ENCODE data around the gene STPG2.
"Not testable (repeated sequence)": the region's sequence is repeated elsewhere in the genome, so short reads cannot be mapped to it uniquely, and the experiment has no call there.

The STPG2 gene

DNA sequence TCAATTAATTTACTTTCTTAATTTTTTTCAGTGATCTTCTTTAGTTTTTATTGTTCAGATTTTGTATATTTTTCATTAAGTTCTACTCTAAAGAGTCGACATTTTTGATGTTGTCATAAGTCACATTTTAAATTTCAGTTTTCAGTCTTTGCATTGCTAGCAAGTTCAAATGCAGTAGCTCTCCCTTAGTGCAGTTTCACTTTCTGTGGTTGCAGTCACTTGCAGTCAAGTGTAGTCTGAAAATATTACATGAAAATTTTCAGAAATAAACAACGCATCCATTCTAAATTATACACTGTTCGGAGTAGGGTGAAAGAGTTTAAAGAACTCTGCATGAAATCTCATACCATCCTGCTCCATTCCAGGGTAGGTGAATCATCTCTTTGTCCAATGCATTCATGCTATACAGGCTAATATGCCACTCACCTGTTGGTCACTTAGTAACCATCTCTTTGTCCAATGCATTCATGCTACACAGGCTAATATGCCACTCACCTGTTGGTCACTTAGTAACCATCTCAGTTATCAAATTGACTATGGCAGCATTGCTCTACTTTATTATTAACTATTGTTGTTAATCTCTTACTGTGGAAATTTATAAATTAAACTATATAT is 356.9 kb downstream of the STPG2 start:
- DNase-seq (ENCODE audit: low spot score) = no peak

DNA sequence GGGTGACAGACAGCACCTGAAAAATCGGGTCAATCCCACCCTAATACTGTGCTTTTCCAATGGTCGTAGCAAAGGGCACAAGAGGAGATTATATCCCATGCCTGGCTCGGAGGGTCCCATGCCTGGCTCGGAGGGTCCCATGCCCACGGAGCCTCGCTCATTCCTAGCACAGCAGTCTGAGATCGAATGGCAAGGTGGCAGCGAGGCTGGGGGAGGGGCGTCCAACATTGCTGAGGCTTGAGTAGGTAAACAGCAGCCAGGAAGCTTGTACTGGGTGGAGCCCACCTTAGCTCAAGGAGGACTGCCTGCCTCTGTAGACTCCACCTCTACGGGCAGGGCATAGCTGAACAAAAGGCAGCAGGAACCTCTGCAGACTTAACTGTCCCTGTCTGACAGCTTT is 365.1 kb downstream of the STPG2 start:
- DNase-seq (ENCODE audit: low spot score) = no peak

DNA sequence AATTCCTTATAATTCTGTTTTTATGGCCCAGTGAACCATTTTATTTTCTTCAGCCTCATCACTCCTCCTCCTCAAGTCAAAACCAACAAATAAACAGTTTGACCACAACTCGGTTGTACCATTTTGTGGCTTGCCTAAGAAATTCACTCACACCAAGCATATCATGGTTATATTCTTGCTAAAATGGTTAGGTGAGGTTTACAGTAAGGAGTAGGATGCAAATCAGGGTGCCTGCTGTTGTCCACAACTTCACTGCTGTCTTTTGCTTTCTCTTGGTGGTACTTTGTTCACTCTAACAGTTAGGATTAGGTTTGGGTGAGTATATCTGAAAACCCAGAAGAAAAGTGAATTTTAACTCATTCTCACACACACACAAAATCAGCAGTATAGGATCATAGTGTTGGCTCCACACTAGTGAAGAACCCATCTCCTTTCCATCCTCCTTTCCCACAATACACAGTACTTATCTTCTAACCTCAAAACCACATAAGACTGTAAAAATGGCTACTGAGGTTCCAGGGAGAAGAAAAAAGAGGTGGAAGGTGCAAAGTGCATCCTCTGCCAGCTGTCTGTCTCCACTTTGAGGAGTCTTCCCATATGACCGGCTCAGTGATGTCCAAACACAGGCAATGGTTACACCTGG is 368.8 kb downstream of the STPG2 start:
- DNase-seq (ENCODE audit: low spot score) = no peak

DNA sequence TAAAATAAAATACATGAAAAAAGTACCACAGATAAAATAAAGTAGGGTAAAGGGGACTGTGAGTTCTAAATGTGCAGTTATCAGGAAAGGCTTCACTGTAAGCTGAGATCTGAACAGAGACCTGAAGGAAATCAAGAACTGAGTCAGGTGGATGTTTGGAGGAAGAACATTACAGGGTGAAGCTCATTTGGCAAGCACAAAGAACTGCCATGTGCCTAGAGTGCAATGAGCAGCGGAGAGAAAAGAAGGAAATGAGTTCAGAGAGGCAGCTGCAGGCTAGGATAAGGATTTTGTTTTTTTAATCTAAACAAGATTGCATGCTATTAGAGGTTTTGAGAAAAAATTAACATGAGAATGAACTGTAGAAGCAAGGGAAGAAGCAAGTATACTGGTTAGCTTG is 373.1 kb downstream of the STPG2 start:
- no peak for DNase-seq (ENCODE audit: low spot score)

DNA sequence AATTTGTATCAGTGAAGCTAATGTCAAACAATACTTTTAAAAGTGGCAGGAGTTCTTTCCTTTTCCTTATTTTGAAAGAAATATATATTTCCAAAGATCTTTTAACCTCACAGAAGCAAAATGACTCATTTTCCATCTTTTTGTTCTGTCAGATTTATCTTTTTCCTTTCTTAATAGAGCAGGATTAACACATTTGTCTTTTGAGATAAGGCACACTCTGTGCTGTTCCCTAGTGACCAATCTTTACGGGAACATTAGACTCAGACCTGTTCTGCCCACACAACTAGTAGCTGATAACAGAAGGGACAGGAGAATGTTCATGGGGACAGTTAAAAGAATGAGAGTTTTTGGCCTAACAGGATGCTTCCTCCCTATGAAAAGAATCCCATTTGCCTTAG is 381.2 kb downstream of the STPG2 start:
- no peak for DNase-seq (ENCODE audit: low spot score)

DNA sequence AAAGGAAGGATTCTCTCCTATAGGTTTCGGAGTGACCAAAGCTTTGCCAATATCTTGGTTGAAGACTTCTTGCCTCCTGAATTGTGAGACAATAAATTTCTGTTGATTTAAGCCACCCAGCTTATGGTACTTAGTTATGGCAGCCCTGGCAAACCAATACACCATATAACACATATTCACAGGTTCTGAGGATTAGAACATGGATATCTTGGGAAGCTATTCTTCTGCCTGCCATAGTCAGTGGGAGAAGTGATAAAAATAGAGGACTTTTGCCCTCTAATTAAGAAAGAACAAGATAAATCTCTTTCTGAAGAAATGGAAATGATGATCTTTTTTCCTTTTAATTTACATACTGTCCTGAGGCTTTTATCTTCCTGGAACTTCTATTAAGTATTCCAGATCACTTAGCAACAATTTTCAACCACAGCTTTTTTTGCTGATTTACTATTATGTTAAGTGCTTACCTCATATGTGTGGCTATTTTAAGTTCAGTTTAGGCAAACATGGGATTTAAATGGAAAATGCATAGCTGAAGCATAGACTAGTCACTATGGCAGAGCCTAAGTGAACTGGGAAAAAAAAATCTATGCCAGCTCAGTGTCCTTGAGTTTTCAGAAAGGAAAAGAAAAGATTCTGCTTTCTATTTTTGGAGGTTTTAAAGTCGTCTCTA is 381.7 kb downstream of the STPG2 start:
- DNase-seq (ENCODE audit: low spot score) = no peak

DNA sequence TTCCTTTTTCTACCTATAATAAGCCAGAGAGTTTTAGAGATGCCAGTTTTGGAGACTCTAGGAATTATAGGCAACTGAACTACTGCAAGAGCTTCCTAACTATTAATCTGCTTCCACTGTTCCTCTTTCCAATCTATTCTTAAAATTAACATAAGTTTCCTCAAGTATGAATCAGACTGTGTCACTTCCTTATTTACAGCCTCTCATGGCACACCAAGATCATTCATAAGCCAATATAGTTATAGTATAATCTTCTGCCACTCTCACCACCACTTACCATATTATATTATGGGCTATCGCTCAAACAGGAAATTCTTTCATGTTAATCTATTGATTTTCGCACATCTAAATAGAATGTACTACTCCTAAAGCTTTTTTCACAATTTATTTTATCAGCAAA is 383.5 kb downstream of the STPG2 start:
- no peak for DNase-seq (ENCODE audit: low spot score)

DNA sequence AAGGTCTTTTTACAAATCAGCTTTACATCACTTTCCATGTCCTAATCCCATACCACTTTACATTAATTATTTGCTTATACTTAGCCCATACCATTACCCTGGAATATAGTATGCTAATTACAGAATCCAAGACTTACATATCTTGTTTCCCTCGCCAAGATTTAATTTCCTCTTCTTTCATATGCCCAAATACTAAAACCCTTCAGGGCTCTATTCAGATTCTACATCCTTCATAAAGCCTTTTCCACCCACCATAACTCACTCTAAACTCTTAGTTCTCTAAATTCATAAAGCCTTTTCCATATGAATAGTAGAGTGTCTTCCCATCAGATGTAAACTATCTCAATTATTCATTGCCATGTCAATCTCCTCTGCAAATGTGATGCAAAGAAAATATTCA is 390.7 kb downstream of the STPG2 start:
- DNase-seq (ENCODE audit: low spot score) = no peak

DNA sequence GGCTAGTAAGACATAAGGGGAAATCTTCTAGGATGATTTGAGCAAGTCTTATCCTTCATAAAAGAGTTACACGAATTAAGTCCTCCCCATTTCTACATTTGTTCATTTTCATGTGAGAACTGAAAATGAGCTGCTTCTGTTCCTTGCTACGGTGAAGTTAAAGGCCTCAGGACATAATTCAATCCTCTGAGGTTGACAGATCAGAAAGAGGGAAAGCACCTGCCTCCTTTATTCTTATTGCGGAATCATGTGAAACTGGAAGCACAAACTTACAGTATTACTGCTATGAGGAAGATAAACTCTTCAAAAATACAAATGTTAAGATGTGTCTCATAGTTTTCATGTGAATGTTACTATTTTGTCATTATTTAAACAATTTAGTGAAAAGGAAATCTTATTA is 395.3 kb downstream of the STPG2 start:
- no peak for DNase-seq (ENCODE audit: low spot score)

DNA sequence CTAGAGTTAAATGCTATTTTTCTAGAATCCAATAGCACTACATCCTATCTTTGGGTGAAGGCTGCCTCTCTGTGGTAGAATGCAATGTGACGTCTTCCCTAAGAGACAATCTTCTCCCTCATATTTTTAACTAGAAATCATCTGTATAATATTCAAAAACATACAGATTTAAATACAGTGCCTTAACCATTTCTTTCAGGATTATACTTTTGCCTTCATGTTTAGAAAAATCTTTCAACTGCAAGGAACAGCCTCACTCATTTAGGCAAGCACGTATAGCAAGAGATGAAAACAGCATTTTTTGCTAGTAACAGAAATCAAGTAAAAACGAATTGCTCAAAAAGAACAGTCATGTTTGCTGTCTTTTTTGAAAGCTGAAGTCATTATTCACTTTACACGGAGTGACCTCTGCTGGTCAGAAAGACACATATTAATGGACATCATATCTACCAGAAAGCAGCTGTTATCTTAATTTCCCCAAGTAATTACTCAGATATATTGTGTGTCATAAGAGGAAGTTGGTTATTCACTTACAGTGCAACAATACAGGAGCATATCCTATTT is 422.3 kb downstream of the STPG2 start:
- no peak for DNase-seq (ENCODE audit: low spot score)

DNA sequence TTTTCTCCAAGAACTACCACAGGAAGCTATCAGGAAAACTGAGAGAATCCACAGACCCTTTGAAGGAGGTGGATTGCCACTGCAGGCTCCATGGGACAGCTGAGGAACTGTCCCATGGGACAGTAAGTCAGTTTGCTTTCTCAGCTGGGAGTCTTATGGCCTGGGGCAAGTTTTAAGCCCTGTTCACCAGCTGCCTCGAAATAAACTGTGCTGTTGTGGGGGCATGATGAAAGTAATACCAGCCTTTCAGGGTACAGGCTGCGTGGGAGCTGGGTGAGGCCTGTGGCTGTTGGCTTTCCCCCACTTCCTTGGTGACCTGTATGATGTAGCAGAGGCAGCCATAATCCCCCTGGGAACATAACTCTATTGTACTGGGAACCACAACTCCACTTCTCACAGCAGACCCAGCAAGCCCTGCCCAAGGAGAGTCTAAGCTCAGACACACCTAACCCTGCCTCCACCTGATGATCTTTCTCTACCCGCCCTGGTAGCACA is 452.1 kb downstream of the STPG2 start:
- no peak for DNase-seq (ENCODE audit: low spot score)

DNA sequence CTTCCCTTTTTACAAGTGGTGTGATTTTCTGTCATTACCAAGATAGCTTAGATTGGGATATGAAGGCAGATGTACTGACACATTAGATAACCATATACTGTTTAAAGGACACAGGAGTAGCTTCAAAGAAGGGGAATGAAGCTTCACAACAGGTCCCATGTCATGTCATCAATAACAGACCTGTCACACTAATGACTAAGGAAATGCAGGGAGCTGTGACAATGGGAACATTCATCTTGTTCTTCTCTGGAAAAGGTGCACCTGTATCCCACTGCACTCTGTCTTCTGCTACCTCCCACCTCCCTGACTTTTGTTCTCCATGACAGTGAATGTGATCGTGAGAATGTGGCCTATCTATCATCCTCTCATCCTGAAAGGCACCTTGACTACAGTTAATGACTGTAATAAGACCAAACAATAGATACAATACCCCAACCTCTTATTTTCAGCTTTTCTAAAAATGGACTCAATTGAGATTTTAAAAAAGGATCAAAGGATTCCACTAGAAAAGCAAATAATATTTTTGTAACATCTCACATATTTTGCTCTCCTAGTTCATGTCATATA is 472.5 kb downstream of the STPG2 start:
- DNase-seq (ENCODE audit: low spot score) = no peak

DNA sequence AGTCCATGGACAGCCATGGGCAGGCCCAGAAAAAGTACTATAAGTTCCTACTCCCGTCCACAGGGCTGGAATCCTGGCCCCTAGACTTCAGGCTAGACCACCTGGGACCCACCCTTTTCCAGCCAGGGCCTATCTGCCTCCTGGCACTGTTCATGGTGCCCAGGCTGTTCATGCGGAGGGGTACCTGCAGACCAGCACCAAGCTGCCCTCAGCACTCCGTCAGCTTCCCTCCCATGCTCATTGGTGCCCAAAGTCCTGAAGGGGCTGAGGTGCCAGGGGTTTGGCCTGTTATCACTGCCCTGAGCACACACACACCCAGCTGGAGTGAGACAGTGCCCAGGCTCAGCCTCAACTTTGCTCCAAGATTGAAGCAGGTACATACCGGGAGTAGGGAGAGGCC is 477.7 kb downstream of the STPG2 start:
- no peak for DNase-seq (ENCODE audit: low spot score)

DNA sequence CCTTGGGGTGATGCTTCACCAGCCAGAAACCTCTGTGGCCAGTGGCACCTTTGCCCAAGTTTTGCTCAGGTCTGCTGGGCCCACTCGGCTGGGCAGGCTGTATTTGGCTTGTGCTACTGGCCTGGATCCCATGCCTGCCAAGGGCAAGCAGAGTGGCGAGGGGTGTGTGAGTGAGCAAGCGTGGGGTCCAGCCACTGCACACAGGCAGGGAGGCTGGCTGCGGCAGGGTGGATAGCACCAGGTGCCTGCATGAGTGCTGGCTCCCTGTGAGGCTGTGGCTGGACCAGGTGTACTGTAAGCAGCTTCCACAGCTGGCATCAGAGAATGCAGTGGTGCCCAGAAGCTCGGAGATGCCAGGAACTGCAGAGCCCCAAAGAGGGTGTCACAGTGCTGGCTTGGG is 478.5 kb downstream of the STPG2 start:
- DNase-seq (ENCODE audit: low spot score) = no peak

DNA sequence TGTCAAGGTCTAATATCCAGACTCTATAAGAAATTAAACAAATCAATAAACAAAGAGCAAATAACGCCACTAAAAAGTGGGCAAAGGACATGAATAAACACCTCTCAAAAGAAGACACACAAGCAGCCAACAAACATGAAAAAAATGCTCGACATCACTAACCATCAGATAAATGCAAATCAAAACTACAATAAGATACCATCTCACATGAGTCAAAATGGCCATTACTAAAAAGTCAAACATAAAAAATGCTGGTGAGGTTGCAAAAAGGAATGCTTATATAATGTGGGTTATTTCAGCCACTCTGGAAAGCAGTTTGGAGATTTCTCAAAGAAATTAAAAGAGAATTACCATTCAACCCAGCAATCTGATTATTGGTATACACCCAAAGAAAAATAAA is 481.1 kb downstream of the STPG2 start:
- DNase-seq (ENCODE audit: low spot score) = no peak

DNA sequence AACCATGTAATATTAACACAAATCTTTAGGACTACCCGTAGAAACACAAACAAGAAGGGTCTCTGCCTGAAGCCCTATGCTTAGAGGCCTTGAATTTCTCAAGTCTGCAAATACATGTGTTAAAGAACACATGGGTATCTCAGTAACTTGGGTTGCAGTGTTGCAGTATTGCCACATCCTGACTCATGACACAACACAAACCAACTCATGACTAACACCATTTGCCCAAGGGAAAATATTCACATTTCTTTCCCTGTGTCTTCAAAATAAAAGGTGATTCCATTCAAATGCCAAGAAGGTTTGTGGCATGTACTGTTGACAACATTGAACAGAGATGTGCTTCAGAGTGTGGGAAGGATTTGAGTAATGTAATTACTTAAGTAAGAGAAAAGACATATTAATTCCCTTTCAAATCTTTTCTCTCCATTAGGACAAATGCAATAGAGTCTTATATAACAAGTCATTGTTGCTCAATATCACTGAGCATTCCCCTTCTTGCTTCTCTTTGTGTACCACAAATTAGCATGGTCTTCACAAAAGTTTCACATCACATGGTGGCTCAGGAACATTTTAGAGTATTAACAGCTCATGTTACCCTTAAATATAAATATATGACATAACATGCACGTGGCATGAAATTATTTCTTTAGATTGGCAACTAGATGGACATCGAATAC is 487.1 kb downstream of the STPG2 start:
- no peak for DNase-seq (ENCODE audit: low spot score)

DNA sequence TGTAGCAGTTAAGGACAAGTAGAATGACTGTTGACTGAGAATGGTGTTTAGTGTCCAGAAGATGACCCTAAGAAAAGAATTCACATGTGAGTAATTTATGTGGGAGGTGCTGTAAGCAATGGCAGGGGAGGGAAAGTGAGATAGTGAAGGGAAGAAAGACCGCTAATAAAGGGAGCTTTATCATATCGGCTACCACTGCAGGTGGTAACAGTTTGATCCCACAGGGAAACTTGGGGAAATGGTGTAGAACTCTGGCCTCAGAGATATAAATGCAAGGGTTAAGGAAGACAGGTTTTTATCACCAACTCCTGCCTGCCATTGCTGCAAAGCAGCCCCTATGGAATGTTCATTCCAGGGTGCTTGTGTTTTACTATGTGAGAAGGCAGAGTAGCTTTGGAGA is 489.6 kb downstream of the STPG2 start:
- DNase-seq (ENCODE audit: low spot score) = no peak

DNA sequence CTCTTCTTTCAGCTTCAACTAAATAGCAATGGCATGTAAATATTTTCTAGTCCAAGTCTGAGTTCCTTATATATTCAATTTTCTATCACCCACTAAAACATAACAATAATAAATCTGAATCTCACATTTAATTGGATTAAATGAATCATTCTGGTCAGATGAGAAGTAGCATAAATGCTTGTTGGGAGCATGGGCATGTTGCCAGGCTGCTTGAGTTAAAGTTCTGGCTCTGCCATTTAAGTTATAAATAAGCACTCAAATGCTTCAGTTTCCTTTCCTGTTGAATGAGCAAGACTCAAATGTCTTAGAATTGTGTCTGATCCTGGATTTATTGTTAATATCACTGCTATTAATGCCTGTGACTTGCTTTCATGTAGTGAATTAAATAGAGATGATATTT is 496.3 kb downstream of the STPG2 start:
- no peak for DNase-seq (ENCODE audit: low spot score)

DNA sequence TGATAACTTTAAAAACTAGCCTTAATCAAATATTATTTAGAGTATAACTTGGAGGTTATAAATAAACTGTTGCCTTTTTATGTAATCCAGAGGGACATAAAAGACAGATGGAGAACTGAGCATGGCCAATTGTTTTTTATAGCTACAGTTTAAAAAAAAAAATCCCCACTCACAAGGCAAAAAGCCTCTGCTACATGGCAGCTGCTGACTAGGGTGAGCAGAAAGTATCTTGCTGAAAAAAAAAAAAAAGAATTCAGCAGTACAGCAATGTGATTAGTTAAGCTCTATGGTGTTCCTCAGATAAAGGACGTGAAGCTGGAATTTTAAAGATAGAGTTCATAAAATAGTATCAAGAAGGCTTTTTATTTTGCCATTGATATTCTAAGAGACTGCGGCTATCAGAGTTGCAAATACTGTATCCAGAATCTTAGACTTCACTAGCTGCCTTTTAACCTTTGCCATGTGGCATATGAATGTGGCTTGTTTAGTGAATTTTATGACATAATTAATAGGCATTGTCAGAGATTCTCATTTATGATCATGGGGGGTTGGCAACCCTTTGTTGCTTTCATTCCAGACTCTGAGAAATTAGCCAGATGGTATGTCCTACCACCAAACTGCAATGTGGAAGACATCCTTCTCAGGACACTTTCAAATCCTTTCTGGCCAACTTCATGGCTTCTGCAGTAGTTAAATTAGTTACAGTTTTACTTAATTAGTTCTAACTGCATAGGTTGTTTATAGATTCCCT is 498.0 kb downstream of the STPG2 start:
- DNase-seq (ENCODE audit: low spot score) = no peak

DNA sequence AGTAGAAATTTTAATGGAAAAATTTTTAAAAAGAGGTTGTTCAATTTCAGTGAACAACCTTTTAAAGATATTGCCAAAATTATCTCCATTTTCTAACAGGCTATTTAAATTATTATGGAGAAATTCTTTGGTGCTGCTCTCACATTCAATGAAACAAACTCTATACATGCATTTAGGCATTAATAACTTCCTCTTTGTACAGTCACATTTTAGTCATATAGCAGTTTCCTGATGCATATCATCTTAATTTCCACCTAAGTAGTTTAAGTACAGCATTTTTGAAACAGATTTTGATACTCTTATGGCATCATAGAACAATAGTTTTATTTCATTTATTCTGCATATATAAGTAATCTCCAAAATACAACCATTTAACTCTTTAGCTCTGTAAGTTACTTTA is 500.1 kb downstream of the STPG2 start:
- DNase-seq (ENCODE audit: low spot score) = no peak

DNA sequence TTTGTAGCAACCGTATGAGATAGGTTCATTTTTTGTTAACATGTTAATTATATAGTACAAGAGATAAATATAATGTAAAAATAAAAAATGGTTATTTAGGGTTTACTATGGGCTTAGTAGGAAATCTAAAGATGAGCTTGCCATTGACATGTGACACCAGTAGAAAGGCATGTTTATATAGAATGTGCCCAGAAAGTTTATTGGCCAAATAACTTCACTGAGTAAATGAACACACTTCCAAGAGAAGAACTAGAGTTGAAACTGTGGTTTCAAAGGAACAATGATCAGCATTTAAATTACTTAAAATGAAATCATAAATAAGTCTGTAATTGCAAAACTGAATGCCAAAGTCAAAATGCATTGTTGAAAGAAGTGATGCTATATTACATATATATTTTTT is 503.3 kb downstream of the STPG2 start:
- no peak for DNase-seq (ENCODE audit: low spot score)

DNA sequence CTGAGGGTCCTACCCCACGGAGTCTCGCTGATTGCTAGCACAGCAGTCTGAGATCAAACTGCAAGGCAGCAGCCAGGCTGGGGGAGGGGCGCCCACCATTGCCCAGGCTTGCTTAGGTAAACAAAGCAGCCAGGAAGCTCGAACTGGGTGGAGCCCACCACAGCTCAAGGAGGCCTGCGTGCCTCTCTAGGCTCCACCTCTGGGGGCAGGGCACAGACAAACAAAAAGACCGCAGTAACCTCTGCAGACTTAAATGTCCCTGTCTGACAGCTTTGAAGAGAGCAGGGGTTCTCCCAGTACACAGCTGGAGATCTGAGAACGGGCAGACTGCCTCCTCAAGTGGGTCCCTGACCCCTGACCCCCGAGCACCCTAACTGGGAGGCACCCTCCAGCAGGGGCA is 509.4 kb downstream of the STPG2 start:
- DNase-seq (ENCODE audit: low spot score) = not testable (repeated sequence)

All from D341Med (cell line).